ENCODE data around the gene PNPLA8. TPM values are rescaled to one million over a fixed set of nuclear protein-coding genes. Genes with fewer than 3 reads are reported as not detected.

The PNPLA8 gene
- total RNA-seq, 1 donor from 2014 or later: 25.5 TPM

- ChIA-PET CTCF (no interaction called here), POLR2A (interaction anchor here (2.6 kb wide), 1 partner anchor 41 kb away, joined by 11 read pairs; the partner anchor contains the start of genes DNAJB9 and THAP5)
- TF ChIP-seq CTCF (IDR thresholded peaks at IDR 0.05): no peak
- no peak overlapping the region for H3K27ac Mint-ChIP-seq
- H3K4me3 Mint-ChIP-seq: no peak overlapping the region
- intact Hi-C loops (cut with micrococcal nuclease): loop anchor here (10.0 kb wide), 1 partner anchor 633 kb away; the partner anchor contains the start of gene DLD
- H3K36me3 Mint-ChIP-seq (ENCODE audit: low read depth): peaks cover 16% of the 10 kb centered on the region
- DNase-seq: no peak
- ATAC-seq (ENCODE audit: low read depth): no peak
- no peaks in the 10 kb centered on the region for H3K27me3 Mint-ChIP-seq
- H3K9me3 Mint-ChIP-seq: no peaks in the 10 kb centered on the region
- H3K4me1 Mint-ChIP-seq: peaks cover 35% of the 10 kb centered on the region
Observed at GRCh38 chr7:108528183-108528712, 2.3 kb upstream of the PNPLA8 start.

GRCh38 chr7:108526768-108527017 is 758 bp upstream of the PNPLA8 start:
- Mint-ChIP-seq H3K27ac (peak overlapping the region; percentile 97), H3K4me3 (peak overlapping the region; percentile 96), H3K36me3 (ENCODE audit: low read depth) (peaks cover 24% of the 10 kb centered on the region), H3K27me3 (no peaks in the 10 kb centered on the region), H3K4me1 (peaks cover 47% of the 10 kb centered on the region), H3K9me3 (no peaks in the 10 kb centered on the region)
- POLR2A ChIA-PET: interaction anchor here (0.6 to 4.8 kb wide), 11 partner anchors 9 to 70 kb away, joined by 3 to 125 read pairs (median 6); partner anchors contain the start of genes DNAJB9 and THAP5
- no peak for ATAC-seq (ENCODE audit: low read depth)
- intact Hi-C loops (cut with micrococcal nuclease): loop anchor here (1.0 to 10.0 kb wide), 5 partner anchors 23 to 783 kb away; partner anchors contain the start of genes DLD, DNAJB9 and THAP5
- CTCF ChIA-PET: interaction anchor here (1.1 to 2.6 kb wide), 4 partner anchors 29 to 79 kb away, joined by 3 to 12 read pairs (median 7); partner anchors contain the start of genes DNAJB9 and THAP5
- TF ChIP-seq CTCF (IDR thresholded peaks at IDR 0.05): no peak
- no peak for DNase-seq

GRCh38 chr7:108525327-108525984 is 479 bp downstream of the PNPLA8 start:
- no peak for TF ChIP-seq CTCF (IDR thresholded peaks at IDR 0.05)
- intact Hi-C loops (cut with micrococcal nuclease): loop anchor here (10.0 kb wide), 1 partner anchor 631 kb away; the partner anchor contains the start of gene DLD
- ATAC-seq (ENCODE audit: low read depth) (peak; percentile 26), DNase-seq (no peak)
- Mint-ChIP-seq H3K27me3 (no peaks in the 10 kb centered on the region), H3K4me1 (peaks cover 56% of the 10 kb centered on the region), H3K9me3 (no peaks in the 10 kb centered on the region), H3K27ac (peak overlapping the region; percentile 97), H3K4me3 (peak overlapping the region; percentile 96), H3K36me3 (ENCODE audit: low read depth) (peaks cover 33% of the 10 kb centered on the region)
- ChIA-PET CTCF (interaction anchor here (1.0 to 2.6 kb wide), 6 partner anchors 22 to 80 kb away, joined by 3 to 12 read pairs (median 4); partner anchors contain the start of genes DNAJB9 and THAP5), POLR2A (interaction anchor here (0.8 to 4.8 kb wide), 16 partner anchors 10 to 782 kb away, joined by 3 to 125 read pairs (median 4); partner anchors contain the start of genes CBLL1, DNAJB9 and THAP5)

- TF ChIP-seq CTCF (IDR thresholded peaks at IDR 0.05): no peak
- POLR2A ChIA-PET: interaction anchor here (4.8 kb wide), 1 partner anchor 19 kb away, joined by 68 read pairs; no protein-coding TSS in a partner anchor
- H3K27ac Mint-ChIP-seq: peak overlapping the region; percentile 25
- H3K36me3 Mint-ChIP-seq (ENCODE audit: low read depth): peaks cover 56% of the 10 kb centered on the region
- CTCF ChIA-PET: interaction anchor here (0.8 kb wide), 1 partner anchor 26 kb away, joined by 3 read pairs; no protein-coding TSS in a partner anchor
- H3K4me1 Mint-ChIP-seq: peaks cover 68% of the 10 kb centered on the region
- DNase-seq (no peak), ATAC-seq (ENCODE audit: low read depth) (no peak)
- intact Hi-C loops (cut with micrococcal nuclease): loop anchor here (10.0 kb wide), 1 partner anchor 628 kb away; the partner anchor contains the start of gene DLD
- peak overlapping the region; percentile 24 for H3K4me3 Mint-ChIP-seq
- H3K27me3 Mint-ChIP-seq: no peaks in the 10 kb centered on the region
- peaks cover 2% of the 10 kb centered on the region for H3K9me3 Mint-ChIP-seq
Observed at GRCh38 chr7:108522780-108523179, 3.2 kb downstream of the PNPLA8 start.

GRCh38 chr7:108517951-108518350 is 8.0 kb downstream of the PNPLA8 start:
- DNase-seq (no peak), ATAC-seq (ENCODE audit: low read depth) (no peak)
- Mint-ChIP-seq H3K9me3 (peaks cover 2% of the 10 kb centered on the region), H3K4me3 (no peak overlapping the region), H3K27me3 (no peaks in the 10 kb centered on the region), H3K36me3 (ENCODE audit: low read depth) (peaks cover 72% of the 10 kb centered on the region), H3K4me1 (peaks cover 65% of the 10 kb centered on the region), H3K27ac (no peak overlapping the region)
- POLR2A ChIA-PET: interaction anchor here (1.0 to 1.5 kb wide), 2 partner anchors 9 to 14 kb away, joined by 4 to 6 read pairs; no protein-coding TSS in a partner anchor
- CTCF ChIA-PET: interaction anchor here (0.9 kb wide), 1 partner anchor 14 kb away, joined by 4 read pairs; no protein-coding TSS in a partner anchor
- TF ChIP-seq CTCF (IDR thresholded peaks at IDR 0.05): no peak
- intact Hi-C loops (cut with micrococcal nuclease): no loop called here

All from activated B cell treated with CpG ODN at 0.5 μM for 24 hours (primary cell).